Right forelimb (tissue), 1 donor: ENCODE results near the gene VEGFB.

ENCODE experiments used
- DNase-seq: peaks from one replicate; pipeline ENCODE4 v3.0.0-alpha.2; 2018

Gene VEGFB

DNA sequence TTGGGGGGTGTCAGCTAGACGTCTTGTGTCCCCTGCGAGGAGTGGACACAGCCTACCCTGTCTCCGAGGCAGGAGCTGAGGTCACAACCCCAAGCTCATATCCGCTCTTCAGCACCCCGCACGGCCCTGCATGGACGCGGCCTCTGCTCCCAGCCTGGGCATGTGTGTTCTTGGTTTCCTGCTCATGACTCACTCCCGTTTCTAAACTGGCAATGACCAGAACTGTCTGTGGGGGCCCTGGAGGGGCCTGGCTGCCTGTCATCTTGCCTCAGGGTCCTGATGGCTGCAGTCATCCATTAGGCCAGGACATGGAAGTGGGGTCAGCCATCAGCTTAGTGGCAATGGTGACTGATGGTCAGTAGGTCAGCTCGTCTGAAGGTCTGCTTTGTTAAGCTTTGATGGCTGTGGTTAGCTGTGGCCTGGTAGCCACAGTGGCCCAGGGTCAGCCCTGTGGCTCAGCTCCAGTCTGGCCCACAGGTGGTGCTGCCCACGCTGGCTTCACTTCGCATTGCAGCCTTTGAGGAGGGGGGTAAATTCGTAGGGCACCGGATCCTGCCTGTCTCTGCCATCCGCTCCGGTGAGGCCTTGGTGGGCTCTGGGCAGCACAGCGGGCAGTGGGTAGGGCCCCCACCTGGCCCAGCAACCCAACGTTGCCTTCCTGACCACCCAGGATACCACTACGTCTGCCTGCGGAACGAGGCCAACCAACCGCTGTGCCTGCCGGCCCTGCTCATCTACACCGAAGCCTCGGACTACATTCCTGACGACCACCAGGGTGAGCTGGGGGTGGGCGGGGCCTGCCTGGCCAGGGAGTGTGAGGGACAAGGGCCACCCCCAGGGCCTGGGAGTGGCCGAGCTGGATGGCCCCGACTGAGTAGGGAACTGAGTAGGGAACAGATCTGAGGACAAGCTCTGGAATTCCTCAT lies 28.9 kb downstream of the VEGFB start:
- DNase-seq, result no peak

DNA sequence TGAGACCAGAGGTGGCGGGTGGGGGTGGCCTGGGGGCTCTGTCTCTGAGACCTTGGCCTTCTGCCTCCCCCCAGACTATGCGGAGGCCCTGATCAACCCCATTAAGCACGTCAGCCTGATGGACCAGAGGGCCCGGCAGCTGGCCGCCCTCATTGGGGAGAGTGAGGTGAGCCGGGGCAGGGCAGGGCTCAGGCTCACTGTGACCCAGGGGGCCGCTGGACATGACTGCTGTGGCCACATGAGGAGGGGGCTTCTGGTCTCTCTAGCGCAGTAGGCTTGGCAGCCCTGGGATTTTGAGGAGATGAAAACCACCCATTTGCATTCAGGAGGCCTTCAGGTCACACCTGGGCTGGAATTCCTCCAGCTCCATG lies 29.5 kb downstream of the VEGFB start:
- DNase-seq, result no peak

DNA sequence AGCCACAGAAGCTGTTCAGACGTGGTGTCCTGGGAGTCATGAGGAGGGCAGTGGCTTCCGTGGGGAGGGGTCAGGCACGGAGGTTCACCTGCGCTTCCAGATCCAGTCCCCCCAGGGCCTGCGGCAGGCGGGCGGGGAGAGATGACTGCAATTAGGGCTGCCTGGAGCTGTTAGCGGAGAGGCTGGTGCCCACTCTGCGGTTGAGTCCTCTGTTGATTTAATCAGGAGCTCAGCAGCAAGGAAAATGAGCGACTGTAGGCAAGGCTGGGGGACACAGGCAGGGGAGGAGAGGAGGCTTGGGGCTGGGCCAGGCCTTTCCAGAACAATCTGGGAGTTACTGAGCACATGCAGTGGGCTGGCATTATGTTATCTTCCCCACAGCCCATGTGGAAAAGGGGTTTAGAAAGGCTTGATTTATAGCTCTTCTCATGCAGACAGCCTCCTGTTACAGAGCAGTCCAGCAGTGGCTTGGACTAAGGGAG lies 30.0 kb downstream of the VEGFB start:
- no peak for DNase-seq

DNA sequence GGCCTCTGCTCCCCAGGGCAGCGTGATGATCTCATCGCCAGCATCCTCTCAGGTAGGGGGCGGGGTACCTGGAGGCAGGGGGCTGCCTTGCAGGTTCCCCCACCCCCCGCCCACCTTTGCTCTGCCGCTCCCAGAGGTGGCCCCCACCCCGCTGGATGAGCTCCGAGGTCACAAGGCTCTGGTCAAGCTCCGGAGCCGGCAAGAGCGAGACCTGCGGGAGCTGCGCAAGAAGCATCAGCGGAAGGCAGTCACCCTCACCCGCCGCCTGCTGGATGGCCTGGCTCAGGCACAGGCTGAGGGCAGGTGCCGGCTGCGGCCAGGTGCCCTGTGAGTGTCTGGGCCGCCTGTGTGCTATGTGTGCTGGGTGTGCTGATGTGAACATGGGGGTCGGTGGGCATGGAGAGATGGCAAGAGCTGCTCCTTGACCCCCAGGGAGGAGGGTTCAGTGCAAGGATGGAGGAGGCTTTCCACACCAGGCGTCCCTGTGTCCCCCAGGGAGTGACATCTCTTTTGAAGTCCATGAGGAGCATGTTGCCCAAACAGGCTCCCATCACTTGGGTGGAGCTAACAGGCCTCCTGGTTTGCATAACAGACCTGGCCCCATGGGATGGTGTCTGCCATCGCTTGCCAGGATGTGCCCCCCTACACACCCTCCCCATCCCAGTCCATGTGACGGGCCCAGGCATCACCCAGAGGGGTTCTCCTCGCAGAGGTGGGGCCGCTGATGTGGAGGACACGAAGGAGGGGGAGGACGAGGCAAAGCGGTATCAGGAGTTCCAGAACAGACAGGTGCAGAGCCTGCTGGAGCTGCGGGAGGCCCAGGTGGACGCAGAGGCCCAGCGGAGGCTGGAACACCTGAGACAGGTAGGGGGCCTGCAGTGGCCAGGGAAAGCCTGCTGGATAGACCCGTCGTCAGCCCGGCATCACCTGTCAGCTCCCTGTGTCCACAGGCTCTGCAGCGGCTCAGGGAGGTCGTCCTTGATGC lies 31.1 kb downstream of the VEGFB start:
- no peak for DNase-seq

DNA sequence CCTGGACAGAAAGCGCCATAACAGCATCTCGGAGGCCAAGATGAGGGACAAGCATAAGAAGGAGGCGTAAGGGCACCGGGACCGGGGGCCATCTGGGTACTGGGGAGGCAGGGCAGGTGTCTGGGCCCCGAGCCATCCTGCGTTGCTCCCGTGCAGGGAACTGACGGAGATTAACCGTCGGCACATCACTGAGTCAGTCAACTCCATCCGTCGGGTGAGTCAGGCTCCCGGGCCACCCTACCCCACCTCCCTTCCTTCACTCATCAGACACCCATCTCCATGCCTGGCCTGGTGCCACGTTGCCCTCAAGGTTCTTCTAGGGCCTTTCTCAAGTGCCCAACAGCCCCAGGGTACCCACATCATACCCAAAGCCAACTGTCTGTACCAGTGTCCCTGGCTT lies 32.0 kb downstream of the VEGFB start:
- DNase-seq, result no peak

DNA sequence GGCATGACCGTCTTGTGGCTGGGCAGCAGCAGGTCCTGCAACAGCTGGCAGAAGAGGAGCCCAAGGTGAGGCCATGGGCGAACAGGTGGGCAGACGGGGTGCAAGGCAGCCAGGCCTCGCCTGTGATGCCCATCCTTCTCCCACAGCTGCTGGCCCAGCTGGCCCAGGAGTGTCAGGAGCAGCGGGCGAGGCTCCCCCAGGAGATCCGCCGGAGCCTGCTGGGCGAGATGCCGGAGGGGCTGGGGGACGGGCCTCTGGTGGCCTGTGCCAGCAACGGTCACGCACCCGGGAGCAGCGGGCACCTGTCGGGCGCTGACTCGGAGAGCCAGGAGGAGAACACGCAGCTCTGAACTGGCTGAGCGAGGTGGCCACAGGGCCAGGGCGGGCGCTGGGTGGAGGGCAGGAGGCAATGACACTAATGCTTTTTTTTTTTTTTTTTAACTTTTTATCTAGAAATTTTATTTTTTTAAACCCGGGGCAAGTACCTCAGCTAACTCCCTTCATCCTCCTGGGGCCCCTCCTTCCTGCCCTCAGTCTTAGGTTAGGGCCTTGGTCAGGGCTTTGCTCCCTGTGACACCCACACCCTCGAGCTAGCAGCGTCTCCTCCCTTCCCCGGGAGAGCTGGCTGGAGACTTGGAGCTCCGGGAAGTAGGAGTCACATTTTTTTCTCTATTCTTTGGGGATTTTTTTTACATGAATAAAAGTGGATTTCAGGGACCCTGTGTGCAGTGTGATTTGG lies 33.0 kb downstream of the VEGFB start:
- no peak for DNase-seq

DNA sequence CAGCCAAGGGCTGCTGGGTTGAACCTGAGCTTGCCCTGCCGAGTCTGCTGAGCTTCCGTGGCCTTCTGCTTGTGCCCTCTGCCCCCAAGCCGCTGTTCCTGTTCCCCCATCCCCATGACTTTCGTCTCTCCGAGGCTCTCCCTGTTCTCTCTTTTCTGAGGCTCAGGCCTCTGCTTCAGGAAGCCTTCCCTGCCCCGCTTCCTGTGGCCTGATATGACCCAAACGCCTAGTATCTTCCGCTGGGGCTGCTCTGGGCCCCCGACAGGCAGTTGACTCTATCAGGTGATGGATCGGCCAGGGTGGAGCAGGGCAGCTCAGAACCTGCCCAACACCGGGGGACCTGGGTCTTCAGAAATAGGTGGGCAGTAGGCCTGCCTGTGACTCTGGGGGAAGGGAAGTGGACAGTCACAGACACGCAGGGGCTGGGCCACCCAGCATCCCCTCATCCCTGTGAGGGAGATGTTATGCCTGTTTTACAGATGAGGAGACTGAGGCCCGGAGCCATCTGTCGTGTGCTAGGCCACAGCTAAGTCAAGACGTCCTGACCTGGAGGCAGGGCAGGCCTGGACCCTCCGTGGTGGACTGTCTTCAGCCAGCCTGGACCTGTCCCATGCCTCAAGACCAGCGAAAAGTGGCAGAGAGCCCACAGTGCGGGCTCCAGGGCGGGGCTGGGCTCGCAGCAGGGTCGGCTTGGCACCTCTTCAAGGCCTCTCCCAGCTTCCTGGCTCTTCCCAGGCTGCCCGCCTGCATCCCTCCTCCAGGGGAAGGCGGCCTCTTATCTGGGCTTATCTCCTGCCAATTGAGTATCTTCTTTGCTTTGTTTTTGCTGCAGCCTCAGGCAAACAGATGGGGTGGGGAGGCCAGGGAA lies 33.9 kb downstream of the VEGFB start:
- no peak for DNase-seq

DNA sequence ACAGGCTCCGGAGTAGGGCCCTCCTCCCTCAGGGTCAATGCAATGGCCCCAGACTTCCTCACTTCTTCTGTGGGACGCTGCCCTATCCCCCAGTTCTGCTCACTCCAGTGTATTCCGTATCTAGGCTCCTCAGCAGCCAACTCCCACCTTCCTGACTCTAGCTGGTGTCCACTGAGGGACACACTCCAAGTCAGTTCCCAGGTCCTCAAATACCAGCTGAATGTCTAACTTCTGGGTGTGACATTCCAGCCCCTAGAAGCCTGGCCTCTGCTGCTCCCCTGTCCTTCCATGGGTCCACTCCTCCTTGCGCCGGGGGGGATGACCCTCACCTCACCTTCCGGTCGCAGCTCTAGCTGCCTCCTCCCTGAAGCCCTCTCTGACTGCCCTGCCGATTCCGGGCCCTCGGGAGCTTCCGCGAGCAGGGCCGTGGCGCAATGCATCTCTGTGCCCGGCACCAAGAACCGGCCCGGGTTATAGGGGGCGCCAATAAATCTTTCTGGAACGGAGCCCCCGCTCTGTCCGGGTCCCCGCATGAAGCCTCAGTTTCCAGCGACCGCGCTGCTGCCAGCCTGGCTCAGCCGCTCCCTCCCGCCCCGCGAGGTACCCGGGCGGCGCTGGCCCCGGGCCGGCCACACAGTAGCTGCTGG lies 34.6 kb downstream of the VEGFB start:
- DNase-seq, result no peak

DNA sequence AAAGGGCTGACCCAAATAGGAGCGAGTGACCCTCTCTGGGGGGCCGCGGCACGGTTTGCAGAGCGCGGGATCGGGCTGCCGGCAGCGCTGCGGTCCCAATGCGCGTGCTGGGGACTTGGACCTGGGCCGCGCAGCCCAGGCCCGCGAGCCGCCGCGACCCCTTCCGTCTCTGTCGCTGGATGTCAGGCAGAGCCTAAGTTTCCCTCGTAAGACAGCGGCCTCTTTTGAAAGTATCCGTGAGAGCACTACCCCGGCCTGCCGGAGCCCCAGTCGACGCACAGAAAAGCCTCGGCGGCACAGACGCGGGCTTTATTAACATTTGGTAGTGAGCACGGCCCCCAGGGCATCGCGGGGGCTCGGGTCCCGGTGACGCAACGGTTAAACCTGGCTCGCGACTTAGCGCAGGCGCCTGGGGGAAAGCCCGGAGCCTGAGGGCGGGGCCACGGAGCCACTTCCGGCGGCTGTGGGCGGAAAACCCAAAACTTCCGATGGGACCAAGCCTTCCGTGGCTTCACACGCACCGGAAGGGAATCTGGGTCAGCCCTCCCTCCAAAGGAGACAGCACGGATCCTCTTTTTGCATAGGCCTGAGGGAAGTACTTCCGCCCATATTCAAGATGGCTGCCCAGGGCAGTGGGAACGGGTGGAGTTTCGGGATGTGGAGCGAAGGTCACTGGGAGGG lies 35.3 kb downstream of the VEGFB start:
- peak; percentile 99 for DNase-seq

DNA sequence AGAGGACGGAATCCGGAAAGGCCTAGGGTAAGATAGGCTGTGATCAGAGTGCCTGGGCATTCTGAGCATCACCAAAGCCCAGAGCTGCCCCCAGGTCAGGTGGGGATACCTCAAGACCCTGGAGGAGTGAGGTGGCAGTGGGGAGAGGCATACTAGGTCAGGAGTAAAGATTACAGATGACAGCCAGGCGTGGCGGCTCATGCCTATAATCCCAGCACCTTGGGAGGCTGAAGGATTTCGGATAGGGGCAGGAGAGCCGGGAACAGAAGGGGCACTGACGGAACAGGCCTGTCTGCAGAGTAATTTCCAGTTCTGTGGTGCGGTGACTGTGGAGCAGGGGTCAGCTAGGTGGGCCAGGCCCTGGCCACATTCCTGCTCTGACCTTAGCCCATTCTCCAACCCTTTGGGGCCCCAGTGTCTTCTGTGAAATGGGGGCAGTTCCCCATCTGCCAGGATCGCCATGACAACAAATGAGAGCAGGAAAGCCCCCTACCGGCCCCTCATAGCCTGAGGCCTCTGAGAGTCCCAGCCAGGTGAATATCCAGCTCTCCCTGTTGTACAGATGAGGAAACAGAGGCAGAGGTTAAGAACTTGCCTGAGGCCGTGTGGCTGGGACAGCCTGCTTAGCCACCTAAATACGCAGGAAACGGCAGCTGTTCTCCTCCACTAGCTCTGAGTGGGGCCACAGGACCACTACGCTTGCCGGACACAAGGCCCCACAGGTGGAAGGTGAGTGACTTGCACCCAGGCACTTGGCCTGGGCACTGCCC lies 40.8 kb downstream of the VEGFB start:
- no peak for DNase-seq

DNA sequence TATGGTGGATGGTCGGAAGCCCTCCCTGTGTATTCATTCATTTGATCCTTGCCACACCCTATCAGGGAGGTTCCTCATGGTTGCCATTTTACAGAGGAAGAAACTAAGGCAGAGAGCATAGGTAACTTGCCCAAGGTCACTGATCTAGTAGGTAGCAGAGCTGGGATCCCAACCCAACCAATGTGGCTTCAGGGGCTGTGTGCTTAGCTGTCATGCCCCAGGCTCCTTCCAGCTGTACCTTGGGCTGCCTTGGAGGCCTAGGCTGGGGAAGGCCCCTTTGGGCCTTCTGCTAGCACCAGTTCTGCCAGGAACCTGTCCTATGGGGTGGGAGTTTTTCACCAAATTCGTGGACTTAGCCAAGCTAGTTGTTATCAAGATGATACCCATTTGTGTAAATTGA lies 41.5 kb downstream of the VEGFB start:
- no peak for DNase-seq

DNA sequence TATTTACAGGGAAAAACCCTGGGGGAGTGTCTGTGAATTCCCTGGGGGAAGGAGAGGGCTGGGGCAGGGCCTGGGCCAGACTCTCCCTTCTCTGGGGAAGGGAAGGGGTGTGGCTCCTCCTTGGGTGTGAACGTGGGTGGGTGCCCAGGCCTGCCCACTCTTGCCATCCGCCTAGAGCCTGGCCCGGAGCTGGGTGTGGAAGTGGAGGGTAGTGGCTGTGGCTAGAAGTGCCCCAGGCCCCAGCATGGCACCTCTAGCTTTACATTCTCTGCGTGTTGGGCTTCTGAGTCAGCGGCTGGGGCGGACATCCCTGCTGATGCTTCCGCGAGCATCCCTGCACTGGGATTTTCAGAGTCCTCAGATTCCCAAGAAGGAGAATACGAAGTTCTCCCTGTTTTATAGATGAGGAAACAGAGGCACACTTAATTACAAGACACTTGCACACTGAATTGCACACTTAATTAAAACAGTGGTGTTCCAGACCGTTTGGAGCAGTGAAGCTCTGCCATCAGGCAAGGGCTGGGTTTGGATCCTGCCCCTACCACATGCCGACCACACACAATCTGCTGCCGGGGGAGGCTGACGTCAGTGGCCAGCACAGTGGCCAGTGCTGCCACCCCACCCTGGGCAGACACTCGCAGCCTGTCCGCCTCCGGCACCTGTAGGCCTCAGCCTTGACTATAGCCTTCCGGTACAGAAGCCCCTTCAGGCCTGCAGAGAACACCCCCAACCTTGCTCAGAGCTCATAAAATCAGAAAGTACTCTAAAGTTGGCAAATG lies 42.5 kb downstream of the VEGFB start:
- no peak for DNase-seq

DNA sequence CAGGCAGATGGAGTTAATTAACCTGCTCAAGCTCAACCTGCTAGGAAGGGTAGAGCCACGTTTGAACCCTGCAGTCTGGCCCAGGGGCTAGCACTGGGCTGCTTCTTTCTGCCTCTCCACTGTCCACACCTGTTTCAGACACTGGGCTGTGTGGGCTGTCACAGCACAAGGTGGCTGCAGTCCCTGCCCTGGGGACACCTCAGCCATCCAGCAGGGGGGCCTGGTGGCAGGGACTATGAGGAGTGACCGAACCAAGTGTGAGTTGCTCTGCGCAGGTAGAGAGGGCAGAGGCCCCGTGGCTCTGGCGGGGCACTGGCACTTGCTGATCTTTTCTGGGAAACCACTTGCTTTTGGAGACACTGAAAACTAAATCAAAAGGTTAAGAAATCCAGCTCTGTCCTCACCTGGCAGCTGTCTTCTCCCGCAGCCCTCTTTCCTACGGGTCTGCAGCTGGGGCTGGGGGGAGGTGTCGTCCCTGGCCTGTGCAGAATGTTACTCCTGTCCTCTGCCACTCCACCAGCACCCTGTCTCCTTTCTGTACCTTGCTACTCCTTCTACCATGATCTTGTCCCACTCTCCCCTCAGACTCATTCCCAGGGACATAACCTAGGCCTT lies 44.3 kb downstream of the VEGFB start:
- DNase-seq, result no peak

DNA sequence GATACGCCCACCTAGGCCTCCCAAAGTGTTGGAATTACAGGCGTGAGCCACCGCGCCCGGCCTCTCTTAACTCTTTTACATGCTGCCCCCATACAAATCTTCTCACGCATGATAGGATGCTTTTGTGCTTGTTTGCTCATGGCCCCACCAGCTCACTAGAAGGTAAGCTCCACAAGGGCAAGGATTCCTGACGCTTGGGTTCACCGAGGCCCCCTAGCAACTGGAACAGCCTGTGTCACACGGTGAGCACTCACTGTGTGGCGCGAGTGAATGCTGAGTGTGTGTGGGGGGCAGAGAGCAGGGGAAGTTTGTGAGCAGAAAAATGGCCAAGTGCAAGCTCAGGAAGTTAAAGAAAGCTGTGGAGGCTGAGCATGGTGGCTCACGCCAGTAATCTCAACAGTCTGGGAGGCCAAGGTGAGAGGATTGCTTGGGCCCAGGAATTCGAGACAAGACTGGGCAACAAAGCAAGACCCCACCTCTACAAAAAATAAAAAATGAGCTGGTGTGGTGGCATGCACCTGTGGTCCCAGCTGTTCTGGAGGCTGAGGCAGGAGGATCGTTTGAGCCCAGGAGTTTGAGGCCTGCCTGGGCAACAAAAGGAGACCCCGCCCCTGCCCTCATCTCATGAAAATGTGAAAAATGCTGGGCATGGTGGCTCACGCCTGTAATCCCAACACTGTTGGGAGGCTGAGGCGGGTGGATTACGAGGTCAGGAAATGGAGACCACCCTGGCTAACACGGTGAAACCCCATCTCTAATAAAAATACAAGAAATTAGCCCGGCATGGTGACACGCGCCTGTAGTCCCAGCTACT lies 47.8 kb downstream of the VEGFB start:
- DNase-seq, result no peak

DNA sequence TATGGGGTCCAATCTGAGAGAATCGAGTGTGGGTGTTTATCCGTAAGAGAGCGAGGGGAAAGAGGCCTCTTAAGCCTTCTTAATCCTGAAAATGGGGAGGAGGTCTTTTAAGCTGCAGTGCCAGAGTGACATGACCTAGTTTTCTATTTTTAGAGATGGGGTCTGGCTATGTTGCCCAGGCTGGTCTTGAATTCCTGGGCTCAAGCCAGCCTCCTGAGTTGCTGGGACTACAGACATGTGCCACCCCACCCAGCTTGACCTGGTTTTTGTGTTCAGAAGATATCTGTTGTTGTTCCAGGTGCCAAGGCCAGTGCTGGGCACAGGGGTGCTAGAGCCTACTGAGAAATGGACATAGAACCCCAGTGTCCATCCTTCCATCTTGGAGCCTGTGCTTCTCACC lies 48.7 kb downstream of the VEGFB start:
- no peak for DNase-seq

DNA sequence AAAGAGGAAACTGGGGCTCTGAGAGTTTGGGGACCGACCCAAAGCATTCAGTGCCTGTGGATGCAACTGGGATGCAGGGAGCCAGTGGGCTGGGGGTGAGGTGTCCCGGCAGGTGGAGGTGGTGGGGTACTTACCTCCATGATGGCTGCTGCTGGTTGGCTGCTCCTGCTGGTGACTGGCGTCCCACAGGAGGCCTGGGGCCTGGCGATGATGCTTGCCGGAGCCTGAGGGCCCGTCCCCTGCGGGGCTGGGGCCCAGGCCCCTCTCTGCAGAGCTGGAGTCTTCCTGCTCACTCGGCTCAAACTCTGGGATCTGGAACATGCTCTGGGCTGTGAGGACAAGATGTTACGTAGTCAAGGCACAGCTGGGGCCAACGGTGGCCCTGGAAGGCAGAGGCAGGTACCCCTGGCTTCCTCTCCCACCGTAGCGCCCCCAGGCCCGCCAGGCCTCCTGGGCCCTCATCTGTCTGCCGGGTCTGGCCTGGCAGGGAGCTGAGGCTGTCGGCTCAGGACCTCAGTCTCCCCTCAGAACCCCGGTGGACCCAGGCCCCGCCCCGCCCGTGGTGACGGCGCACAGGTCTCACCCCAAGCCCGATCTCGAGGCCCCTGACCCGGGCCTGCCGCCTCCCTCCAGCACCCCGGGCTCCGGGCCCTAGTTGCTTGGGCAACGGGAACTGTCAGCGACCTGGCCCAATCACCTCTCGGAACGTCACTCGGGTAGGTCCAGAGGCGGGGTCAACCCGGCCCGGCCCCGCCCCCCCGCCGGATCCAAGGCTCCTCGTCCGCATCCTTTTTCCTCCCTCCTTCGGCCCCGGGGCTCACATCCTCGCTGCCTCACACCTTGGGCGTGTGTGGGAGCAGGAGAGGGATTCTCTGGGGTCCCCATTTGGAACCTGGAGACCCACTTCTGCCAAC lies 49.9 kb downstream of the VEGFB start, which contains the start of gene BAD:
Gene BAD, minus strand, starts transcription at position 618 of the 914 bp plus-strand sequence. Its CDS starts 297 bp downstream, at position 321.
- DNase-seq, result peak; percentile 97
